Transverse colon (tissue), 4 donors: Measurements from ENCODE around the gene LBR. TPM values are rescaled to one million over a fixed set of nuclear protein-coding genes. Genes with fewer than 3 reads are reported as not detected.

Experiments
- DNase-seq: peaks from one replicate; pipeline ENCODE4 v3.0.0-alpha.2; 2019
- H3K27ac ChIP-seq, 4 donors: fragments of 200-600 bp; sonication (generic); 2 replicates each; pipeline ENCODE4 v1.5.1; 2016 to 2018; ENCODE audit warnings: inconsistent platforms in 4 of 4
- H3K27me3 ChIP-seq: fragments of 200-600 bp; sonication (generic); 2 replicates; pipeline ENCODE4 v1.5.1; 2017; ENCODE audit warnings: inconsistent platforms
- H3K36me3 ChIP-seq, 4 donors: fragments of 200-600 bp; sonication (generic); 2 replicates each; pipeline ENCODE4 v1.5.1; 2017 to 2019; ENCODE audit warnings: inconsistent platforms in 4 of 4
- H3K4me1 ChIP-seq, 4 donors: fragments of 200-600 bp; sonication (generic); 2 replicates each; pipeline ENCODE4 v1.5.1; 2017 to 2020; ENCODE audit warnings: inconsistent platforms in 4 of 4
- H3K4me3 ChIP-seq, 4 donors: fragments of 200-600 bp; sonication (generic); 1 replicate in 1 of 4; 2 replicates in 3 of 4; pipeline versions ENCODE4 v1.5.1 to v1.6.1; 2017 to 2019; ENCODE audit warnings: inconsistent platforms in 4 of 4
- H3K9me3 ChIP-seq, 2 donors: fragments of 200-600 bp; sonication (generic); 2 replicates each; pipeline ENCODE4 v1.5.1; 2017 to 2019; ENCODE audit warnings: inconsistent platforms in 2 of 2
- EP300 ChIP-seq: sonication (generic); formaldehyde crosslinking; IDR thresholded peaks from one replicate; pipeline ENCODE4 v1.6.1; 2017; ENCODE audit warnings: antibody characterized with exemption, low read depth
- POLR2A ChIP-seq: fragments of 450-650 bp; IDR thresholded peaks from one replicate; pipeline ENCODE4 v1.6.1; 2016; ENCODE audit warnings: antibody characterized with exemption, mild to moderate bottlenecking, moderate library complexity
- POLR2AphosphoS5 ChIP-seq, 3 donors: sonication (generic); formaldehyde crosslinking; IDR thresholded peaks; one replicate each; pipeline ENCODE4 v1.6.1; 2016; ENCODE audit warnings: antibody characterized with exemption in 3 of 3
- WGBS, 2 donors: methylation state at CpG; one replicate each; pipeline ENCODE4 v1.1.5; 2018; ENCODE audit warnings: low coverage in 1 of 2; 5-methylcytosine and 5-hydroxymethylcytosine counted together
- in situ Hi-C, 4 donors: fragments of 200-750 bp; cut with MboI; loops; one replicate each; pipeline versions ENCODE4 v1.15.0 to v1.15.1; 2017; ENCODE audit warnings: low sequenced_read_pairs in 3 of 4, low pct_ligation_motif_present in 1 of 4, low pct_unique_long_range_greater_than_20kb in 1 of 4
- intact Hi-C: fragments of 100-400 bp; cut with DNase I; formaldehyde crosslinking; loops from one replicate; pipeline ENCODE4 v1.15.1; 2023; ENCODE audit warnings: low total_unique reads
- total RNA-seq, 4 donors: library from RNA; depleted of rRNA; stranded (reverse); fragments of >200 nt; gene quantifications; one replicate each; pipeline ENCODE4 v1.1.0, GENCODE V29; 2016
- TF ChIP-seq, protein P1 (sequence below), 5 experiments: fragments of 200-600 bp in 3 of 5; fragments of 450-650 bp in 2 of 5; sonication (generic) in 3 of 5; IDR thresholded peaks; 1 replicate in 2 of 5; 2 replicates in 3 of 5; pipeline ENCODE4 v1.5.1; 2016 to 2017; ENCODE audit warnings: antibody characterized with exemption in 5 of 5, inconsistent platforms in 3 of 5, mild to moderate bottlenecking in 2 of 5, moderate library complexity in 1 of 5

LBR gene
- total RNA-seq, 4 donors from 2014 or later = 48.6 to 97.9 (median 75.1) TPM

DNA sequence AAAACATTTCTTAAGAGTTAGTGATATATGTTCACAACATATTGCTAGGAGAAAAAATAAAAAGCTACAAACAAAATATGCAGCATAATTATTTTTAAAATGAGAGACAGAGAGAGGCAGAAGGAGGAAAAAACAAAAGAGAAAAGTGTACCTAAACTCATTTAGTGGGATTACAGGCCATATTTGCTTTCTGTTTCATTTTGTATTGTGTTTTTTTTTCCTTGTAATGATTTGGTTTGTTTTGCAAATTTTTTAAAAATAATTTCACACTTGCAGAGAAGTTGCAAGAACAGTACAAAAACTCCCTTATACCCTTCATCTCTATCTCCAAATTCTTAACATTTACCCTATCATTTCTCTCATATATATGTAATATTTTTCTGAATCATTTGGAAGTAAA lies 65.0 kb downstream of the LBR start:
- in situ Hi-C loops = no loop called here
- Histone ChIP-seq H3K36me3 (no peaks in the 10 kb centered on the region), H3K27me3 (no peaks in the 10 kb centered on the region), H3K4me1 (no peaks in the 10 kb centered on the region), H3K9me3 (no peaks in the 10 kb centered on the region), H3K4me3 (no peak overlapping the region), H3K27ac (no peak overlapping the region)
- TF ChIP-seq EP300 = no peak
- TF ChIP-seq POLR2A = no peak
- TF ChIP-seq, protein P1, sequence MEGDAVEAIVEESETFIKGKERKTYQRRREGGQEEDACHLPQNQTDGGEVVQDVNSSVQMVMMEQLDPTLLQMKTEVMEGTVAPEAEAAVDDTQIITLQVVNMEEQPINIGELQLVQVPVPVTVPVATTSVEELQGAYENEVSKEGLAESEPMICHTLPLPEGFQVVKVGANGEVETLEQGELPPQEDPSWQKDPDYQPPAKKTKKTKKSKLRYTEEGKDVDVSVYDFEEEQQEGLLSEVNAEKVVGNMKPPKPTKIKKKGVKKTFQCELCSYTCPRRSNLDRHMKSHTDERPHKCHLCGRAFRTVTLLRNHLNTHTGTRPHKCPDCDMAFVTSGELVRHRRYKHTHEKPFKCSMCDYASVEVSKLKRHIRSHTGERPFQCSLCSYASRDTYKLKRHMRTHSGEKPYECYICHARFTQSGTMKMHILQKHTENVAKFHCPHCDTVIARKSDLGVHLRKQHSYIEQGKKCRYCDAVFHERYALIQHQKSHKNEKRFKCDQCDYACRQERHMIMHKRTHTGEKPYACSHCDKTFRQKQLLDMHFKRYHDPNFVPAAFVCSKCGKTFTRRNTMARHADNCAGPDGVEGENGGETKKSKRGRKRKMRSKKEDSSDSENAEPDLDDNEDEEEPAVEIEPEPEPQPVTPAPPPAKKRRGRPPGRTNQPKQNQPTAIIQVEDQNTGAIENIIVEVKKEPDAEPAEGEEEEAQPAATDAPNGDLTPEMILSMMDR (IDR thresholded peaks at IDR 0.05) = no peak
- no peak for TF ChIP-seq POLR2AphosphoS5 (IDR thresholded peaks at IDR 0.05)
- no peak for DNase-seq
- intact Hi-C loops = no loop called here

DNA sequence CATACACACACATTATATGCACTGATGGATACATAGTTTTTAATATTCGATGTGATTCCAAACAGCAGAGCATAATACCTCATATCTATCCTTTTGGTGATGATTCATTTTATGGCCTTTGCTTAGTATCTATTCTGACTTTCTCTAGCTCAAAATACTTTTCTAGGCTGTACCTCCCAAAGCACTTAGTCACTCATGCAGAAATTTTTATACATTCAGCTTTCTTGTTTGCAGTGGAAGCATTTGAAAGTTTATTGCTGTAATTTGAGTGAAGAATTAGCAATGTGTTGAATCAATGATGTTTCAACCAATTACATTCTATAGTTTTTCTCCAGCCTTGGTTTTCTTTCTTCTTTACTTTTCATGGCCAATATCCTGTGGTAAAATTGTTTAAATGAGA lies 66.7 kb downstream of the LBR start:
- no peaks in the 10 kb centered on the region for H3K36me3 ChIP-seq
- H3K4me1 ChIP-seq = no peaks in the 10 kb centered on the region
- in situ Hi-C loops = no loop called here
- no peaks in the 10 kb centered on the region for H3K27me3 ChIP-seq
- WGBS, 2 donors = 93 to 100% methylated on average over 1 of the region's 1 CpG
- H3K9me3 ChIP-seq = no peaks in the 10 kb centered on the region
- DNase-seq = no peak
- intact Hi-C loops = no loop called here
- H3K27ac ChIP-seq = no peak overlapping the region
- H3K4me3 ChIP-seq = no peak overlapping the region
- TF ChIP-seq POLR2A (no peak), EP300 (no peak), POLR2AphosphoS5 (IDR thresholded peaks at IDR 0.05) (no peak)
- TF ChIP-seq, protein P1 (IDR thresholded peaks at IDR 0.05) = no peak

DNA sequence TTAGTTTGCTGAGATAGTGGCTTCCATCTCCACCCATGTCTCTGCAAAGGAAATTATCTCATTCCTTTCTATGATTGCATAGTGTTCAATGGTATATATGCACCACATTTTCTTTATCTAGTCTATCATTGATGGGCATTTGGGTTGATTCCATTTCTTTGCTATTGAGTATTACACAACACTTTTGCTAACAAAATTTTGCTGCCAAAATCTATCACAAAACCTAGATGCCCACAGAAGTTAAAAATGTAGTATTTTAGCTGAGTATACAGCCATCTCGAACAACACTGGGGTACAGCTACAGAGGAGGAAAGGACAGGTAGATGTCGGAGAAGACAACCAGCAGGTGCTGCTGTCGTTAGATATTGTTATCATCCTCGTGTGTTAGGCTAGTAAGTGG lies 67.7 kb downstream of the LBR start:
- no peaks in the 10 kb centered on the region for H3K36me3 ChIP-seq
- H3K4me1 ChIP-seq = no peaks in the 10 kb centered on the region
- no peak overlapping the region for H3K4me3 ChIP-seq
- intact Hi-C loops = no loop called here
- TF ChIP-seq POLR2A = no peak
- TF ChIP-seq, protein P1 (IDR thresholded peaks at IDR 0.05) = no peak
- no peak for TF ChIP-seq POLR2AphosphoS5 (IDR thresholded peaks at IDR 0.05)
- no peak for TF ChIP-seq EP300
- in situ Hi-C loops = no loop called here
- DNase-seq = no peak
- WGBS, 2 donors = 69 to 87% methylated on average over 2 to 4 of the region's 4 CpGs
- H3K9me3 ChIP-seq = no peaks in the 10 kb centered on the region
- no peaks in the 10 kb centered on the region for H3K27me3 ChIP-seq
- no peak overlapping the region for H3K27ac ChIP-seq

DNA sequence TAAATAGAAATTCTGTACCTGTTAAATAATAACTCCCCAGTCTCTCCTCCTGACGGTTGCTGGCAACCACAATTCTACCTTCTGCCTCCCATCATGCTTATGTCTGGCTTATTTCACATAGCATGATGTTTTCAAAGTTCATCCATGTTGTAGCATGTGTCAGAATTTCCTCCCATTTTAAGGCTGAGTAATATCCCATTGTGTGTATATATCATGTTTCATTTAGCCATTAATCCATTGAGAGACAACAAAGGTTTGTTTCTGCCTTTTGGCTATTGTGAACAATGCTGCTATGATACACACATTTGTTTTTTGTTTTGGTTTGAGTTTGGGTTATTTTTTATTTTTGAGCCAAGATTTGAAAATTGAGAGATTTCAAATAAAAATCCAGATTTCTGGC lies 72.0 kb downstream of the LBR start:
- 92 to 100% methylated on average over 1 of the region's 1 CpG for WGBS, 2 donors
- no peaks in the 10 kb centered on the region for H3K9me3 ChIP-seq
- no peaks in the 10 kb centered on the region for H3K4me1 ChIP-seq
- in situ Hi-C loops (no loop called here), intact Hi-C loops (no loop called here)
- no peaks in the 10 kb centered on the region for H3K27me3 ChIP-seq
- no peaks in the 10 kb centered on the region for H3K36me3 ChIP-seq
- TF ChIP-seq EP300 (no peak), POLR2A (no peak), POLR2AphosphoS5 (IDR thresholded peaks at IDR 0.05) (no peak)
- TF ChIP-seq, protein P1 (IDR thresholded peaks at IDR 0.05) = no peak
- DNase-seq = no peak
- no peak overlapping the region for H3K27ac ChIP-seq
- no peak overlapping the region for H3K4me3 ChIP-seq
